ENCODE data around the gene TIMM17A.

TIMM17A gene

DNA sequence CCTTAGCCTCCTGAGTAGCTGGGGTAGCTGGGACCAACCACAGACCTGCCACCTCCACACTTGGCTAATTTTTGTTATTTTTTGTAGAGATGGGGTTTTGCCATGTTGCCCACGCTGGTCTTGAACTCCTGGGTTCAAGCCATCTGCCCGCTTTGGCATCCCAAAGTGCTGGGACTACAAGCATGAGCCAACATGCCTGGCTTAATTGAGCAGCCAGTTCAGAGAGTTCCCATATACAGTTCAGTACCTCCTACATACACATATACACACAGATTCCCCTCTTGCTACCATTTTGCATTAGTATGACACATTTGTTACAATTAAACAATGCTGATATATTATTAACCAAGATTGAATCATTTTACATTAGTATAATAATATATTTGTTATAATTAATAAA lies 30.1 kb downstream of the TIMM17A start:
- no peak for DNase-seq

DNA sequence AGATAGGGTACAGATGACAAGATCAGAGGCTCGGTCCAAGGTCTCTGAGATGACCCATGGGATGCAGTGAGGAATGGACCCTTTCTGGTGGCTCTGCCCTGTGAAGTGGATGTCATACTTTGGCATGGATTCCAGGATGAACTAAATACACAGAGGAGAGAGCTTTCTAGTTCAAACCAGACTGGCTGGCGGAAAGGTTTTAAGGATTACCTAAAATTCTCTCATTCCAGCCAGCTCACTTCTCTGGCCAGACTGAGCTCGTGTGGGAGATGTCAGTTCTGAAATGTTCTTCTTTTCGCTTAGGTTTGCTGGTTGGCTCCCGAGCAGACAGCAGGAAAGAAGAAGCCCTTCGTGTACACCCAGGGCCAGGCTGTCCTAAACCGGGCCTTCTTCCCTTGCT lies 33.3 kb downstream of the TIMM17A start:
- no peak for DNase-seq

DNA sequence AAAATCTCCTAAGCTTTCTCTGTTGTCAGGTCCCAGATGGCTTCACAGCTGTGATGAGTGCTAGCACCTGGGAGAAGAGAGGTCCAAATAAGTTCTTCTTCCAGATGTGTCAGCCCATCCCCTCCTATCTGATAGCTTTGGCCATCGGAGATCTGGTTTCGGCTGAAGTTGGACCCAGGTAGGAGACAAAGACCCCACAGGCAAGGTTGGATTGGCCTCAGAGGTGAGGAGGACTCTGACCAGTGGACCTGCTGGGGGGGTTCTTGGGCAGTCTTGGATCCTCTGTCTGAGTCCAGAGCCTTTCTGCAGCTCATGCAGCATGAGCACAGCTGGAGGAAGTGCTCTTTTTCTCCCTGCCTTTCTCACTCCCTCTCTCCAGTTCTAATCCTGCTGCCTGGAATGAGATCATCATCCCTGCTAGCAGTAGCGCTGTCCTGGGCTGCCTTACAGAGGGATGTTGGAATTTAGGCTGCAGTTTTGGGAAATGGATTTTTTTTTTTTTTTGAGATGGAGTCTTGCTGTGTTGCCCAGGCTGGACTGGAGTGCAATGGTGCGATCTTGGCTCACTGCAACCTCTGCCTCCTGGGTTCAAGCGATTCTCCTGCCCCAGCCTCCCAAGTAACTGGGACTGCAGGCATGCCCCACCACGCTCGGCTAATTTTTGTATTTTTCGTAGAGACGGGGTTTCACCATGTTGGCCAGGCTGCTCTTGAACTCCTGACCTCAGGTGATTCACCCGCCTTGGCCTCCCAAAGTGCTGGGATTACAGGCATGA lies 34.2 kb downstream of the TIMM17A start:
- no peak for DNase-seq

DNA sequence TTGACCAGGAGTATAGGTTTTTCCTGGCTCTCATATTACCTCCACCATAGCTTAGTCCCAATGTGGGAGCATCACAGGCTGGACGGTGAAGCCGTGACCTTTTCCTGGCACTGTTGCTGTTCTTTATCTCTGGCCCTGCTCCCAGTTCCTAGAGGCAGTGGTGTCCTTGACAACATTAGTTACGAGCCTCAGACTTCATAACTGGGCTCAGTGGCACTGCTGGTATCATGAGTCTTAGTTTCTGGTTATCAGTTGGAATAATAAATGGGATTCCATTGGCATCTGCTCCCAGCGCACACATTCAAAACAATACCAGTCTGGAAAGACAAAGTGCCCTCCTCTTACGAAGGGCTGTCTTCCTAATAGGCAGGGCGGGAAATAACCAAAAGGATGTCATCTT lies 35.1 kb downstream of the TIMM17A start:
- no peak for DNase-seq

DNA sequence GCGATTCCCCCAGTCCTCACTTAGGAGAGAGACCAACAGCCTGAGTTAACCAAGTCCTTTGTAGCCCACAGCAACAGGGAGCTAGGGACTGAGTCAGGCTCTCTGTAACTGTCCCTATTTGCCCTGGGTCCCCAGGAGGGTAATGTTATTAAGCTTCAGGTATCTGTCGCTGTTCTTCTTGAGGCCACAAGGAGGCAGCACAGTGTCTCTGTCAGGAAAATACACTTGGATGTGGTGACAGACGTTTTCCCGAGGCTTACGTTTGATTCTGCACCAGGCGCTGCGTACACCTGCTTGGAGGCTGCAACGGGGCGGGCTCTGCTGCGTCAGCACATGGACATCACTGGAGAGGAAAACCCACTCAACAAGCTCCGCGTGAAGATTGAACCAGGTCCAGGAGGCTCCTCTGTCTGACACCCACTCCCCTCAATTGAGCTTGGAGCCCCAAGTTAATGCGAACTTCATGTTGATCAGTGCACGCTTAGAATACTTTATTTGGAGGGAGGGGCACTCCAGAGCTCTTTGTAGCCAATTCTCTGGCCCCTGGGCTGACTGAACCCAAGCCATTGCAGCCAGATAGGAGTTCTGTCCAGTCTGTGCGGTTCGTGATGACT lies 44.4 kb downstream of the TIMM17A start:
- DNase-seq = peak in 1 of 2 experiments; percentile 37

DNA sequence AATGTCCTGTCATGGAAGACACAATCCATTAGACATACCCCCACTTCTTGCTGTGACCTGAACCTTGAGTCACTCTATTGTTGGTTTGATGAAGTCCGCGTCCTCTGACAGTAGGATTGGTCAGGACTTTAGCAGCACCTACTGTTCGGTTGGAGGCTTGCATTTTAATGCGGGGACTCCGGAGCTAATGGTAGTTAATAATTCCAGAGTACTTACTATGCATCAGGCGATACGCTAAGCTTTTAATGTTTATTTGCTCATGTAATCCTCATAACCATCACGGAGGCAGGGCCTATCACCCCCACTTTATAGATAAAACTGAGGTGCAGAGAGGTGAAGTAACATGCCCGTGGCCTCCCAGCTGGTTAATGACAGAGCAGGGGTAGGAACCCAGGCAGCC lies 47.2 kb downstream of the TIMM17A start:
- no peak for DNase-seq

DNA sequence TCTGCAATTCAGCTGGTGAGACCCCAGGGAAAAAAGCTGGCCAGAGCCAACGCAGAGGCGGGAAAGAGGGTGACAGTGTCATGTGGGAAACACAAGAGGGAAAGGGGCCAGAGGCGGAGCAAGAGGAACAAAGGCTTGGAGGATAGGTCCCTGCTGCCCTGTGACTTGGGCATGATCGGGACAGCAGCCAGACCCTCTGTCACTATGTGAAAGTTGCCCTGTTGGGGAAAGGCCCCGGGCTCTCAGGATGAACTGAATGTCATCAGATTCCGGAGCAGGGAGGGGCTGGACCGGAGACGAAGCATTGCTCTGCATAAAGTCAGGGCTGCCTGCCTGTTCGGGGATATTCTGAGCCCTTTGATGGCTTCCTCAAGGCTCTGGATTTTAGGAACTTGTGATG lies 49.4 kb downstream of the TIMM17A start:
- DNase-seq = no peak

DNA sequence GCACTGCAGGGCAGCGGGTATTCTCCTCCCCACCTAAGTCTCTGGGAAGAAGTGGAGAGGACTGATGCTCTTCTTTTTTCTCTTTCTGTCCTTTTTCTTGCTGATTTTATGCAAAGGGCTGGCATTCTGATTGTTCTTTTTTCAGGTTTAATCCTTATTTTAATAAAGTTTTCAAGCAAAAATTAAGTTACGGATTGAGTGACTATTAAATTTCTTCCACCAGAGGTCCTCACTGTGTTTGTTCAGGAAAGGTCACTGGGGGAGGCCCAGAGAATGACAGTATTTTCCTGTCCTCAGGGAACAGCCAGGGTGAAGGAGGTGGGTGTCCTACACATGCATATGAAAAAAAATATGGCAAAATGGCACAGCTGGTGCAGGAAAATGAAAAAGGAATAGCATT lies 50.7 kb downstream of the TIMM17A start:
- DNase-seq = no peak

DNA sequence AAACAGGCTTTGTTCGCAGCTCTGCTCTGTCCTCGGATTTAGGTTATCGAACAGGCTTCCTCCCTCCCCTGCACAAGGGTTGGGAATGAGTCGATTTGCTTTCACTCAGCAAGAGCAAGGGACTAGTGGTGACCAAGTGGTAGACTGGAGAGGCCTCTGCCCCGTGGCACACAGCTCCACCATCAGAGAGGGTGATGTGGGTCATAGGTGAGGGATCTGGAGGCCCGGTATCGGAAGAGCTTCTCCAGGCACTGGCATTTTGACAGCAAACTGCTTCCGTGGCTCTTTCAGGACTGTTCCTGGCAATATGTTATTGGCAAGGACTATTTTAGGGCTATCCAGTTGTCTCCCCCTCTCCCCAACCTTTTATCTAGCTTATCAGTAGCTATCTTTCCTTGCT lies 52.0 kb downstream of the TIMM17A start:
- no peak for DNase-seq

DNA sequence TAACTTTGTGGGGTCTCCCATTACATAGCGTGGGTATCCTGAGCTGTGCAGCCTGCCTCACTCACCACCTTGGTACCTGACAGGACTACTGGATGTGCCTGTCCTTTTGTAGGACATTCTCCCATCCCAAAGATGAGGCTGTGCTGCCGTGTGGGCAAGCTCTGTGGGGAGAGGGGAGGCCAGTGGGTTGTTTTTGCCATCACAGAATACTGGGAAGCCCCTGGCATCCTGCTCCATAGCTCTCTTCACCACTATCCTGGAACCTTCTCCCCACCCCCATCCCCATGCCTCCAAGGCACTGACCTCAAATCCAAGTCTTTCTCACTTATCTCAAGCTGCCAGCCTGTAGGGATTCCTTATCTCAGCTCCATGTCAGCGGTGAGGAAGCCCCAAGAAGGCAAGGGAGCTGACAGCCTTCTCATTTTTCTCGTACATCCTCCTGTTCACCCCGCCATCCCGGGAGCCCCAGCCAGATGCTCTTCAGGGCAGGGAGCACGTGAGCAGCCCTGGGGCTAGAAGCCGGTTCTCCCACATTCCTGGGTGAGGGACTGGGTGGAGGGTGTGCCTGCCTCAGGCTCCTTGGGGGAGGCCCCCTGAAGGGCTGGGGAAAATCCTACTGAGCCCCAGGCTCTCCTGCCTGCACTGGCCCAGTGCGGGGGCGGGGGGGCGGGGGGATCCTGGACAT lies 52.6 kb downstream of the TIMM17A start:
- no peak for DNase-seq

DNA sequence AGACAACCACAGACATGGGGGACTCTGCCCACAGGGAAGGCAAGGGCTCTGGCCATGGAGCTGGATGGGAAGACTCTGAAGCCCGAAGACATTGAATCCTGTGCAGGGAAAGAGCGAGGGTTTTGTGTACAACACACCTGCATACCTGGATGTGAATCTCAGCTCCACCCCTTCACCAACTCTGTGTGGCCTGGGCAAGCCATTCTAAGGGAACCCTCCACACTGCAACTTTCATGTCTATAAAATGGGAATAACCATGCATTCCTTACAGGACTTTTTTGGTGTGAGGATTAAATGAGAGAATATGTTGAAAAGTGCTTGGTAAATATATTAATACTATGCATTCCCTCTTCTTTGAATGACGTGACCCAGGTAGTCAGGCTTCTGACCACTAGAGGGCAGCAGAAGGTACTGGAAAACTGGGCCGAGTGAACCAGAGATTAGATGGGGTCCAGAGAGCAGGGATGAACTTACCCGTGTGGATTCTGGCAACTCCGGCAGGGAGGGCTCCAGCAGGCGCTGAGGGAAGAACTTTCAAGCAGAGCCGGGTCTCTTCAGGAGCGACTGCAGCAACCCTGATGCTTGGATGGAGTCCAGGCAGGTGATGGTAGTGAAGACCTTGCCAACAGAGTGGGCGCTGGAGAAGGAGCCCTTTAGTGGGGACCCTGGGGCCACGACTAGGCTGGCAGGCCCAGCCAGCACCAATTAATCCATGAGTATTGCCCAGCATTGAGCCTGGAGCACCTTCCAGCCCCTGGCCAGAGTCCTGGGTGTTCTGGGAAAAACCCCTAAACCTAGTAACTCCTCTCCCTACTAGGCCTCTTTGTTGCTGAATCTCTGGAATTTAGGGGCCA lies 54.2 kb downstream of the TIMM17A start:
- DNase-seq = peak; percentile 76

DNA sequence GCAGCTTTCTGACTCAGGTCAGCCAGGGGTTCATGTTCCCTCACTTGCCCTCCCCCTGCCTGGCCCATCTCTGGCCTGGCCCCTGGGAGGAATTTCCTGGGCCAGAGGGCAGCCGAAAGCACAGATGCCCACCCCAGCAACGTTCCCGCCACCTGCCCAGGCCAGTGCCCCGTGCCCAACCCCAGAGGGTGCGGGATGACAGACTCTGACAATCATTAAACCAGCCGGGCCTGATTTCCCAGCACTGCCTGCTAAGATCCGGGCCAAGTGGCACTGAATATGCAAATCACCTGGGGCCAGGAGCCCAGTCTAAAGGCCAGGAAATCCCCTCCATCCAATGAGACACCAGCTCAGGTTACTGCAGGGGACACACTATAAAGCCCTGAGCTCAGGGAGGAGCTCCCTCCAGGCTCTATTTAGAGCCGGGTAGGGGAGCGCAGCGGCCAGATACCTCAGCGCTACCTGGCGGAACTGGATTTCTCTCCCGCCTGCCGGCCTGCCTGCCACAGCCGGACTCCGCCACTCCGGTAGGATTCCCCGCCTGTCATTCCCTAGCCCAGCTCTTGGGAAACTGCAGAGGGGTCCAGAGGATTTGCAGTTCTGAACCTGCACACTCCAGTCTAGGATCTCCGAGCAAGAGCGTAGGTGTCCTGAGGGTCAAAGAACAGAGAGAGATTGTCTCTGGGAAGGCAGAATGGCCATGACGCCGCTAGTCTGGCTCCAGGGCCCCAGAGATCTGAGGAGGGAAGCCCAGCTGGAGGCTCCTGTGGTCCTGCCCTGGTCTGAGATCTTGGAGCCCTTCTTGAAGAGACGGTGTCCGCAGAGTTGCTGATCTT lies 55.1 kb downstream of the TIMM17A start, which contains the start of gene ELF3:
TSS of gene ELF3 (plus strand) at position 408 of the 836 bp plus-strand sequence. CDS start 550 bp downstream, outside the sequence.
- DNase-seq = no peak

DNA sequence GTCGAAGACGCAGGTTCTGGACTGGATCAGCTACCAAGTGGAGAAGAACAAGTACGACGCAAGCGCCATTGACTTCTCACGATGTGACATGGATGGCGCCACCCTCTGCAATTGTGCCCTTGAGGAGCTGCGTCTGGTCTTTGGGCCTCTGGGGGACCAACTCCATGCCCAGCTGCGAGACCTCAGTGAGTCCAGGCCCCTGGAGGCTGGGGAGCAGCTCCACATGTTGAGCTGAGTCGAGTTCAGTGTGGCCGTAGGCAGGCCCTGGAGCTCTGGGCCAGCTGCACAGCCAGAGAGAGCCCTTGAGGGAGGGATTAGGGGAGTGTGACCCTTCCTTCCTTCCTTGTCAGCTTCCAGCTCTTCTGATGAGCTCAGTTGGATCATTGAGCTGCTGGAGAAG lies 56.7 kb downstream of the TIMM17A start:
- DNase-seq = no peak

DNA sequence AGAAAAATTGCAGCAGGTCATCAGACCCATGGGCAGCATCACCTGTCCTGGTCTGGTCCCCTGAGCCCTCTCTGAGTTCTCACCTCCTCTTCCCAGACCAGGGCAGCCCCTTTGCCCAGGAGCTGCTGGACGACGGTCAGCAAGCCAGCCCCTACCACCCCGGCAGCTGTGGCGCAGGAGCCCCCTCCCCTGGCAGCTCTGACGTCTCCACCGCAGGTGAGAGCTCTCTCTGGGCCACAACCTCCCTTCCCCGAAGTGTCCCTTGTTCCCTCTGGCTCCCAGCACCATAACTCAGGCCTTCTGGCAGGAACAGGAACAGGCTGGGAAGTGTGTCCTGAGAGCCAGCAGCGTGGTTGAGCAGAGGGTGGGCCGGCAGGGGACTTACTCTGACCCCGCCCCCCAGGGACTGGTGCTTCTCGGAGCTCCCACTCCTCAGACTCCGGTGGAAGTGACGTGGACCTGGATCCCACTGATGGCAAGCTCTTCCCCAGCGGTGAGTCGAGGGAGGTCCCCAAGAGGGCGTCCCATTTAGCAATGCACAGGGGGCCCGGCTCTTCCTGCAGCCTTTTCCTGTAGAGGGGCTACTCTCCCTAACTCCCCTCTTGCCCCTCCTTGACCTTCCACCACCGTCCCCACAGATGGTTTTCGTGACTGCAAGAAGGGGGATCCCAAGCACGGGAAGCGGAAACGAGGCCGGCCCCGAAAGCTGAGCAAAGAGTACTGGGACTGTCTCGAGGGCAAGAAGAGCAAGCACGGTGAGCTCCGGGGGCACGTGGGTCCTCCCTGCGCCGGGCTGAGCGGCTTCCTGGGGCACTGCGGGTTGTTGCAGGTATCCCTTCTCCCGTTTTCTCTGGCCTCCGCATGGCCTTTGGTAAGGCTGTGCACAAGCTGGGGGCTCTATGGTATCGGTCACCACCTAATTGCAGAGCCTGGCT lies 57.5 kb downstream of the TIMM17A start:
- DNase-seq = no peak

DNA sequence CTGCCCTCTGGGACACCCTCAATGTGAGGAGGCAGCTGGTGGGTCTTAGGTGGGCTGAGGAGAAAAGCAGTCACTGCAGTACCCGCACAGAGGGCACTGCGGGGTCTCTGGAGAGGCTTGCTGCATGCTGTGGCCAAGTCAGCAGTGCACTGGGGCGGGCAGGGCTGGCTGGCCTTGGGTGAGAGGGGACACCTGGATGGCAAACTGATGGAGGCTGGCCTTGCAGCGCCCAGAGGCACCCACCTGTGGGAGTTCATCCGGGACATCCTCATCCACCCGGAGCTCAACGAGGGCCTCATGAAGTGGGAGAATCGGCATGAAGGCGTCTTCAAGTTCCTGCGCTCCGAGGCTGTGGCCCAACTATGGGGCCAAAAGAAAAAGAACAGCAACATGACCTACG lies 58.3 kb downstream of the TIMM17A start:
- DNase-seq = no peak

DNA sequence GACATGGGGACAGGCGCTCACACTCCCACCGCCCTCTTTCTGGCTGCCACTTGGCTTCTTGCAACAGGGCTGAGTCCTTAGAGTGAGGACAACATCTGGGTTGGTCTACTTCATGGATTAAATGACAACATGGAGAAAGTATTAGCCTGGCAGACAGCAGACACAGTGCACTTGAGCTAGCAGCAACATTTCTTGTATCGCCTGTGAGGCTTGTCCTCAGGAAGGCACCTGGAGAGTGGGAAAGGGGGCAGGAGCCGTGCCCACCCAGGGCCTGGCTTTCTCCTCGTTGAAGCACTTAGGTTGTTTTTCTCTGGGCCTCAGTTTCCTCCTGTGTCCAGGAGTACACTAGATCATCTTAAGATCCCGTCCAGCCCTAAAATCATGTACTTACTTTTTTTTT lies 58.8 kb downstream of the TIMM17A start:
- no peak for DNase-seq

DNA sequence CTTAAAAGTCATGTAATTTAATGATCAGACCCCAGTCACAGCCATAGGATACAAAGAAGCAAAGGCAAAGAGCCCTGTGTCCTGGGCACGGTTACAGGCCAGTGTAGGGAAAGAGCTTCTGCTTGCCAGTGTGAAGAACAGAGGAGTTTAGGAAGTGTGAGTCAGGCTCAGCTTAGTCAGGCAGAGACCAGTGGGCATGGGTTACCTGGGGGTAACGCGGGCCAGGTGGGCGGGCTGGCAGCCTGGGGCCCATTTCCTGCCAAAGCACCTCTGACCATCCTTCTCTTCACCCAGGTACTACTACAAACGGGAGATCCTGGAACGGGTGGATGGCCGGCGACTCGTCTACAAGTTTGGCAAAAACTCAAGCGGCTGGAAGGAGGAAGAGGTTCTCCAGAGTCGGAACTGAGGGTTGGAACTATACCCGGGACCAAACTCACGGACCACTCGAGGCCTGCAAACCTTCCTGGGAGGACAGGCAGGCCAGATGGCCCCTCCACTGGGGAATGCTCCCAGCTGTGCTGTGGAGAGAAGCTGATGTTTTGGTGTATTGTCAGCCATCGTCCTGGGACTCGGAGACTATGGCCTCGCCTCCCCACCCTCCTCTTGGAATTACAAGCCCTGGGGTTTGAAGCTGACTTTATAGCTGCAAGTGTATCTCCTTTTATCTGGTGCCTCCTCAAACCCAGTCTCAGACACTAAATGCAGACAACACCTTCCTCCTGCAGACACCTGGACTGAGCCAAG lies 59.8 kb downstream of the TIMM17A start:
- DNase-seq = no peak

DNA sequence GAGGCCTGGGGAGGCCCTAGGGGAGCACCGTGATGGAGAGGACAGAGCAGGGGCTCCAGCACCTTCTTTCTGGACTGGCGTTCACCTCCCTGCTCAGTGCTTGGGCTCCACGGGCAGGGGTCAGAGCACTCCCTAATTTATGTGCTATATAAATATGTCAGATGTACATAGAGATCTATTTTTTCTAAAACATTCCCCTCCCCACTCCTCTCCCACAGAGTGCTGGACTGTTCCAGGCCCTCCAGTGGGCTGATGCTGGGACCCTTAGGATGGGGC lies 60.3 kb downstream of the TIMM17A start:
- DNase-seq = no peak

DNA sequence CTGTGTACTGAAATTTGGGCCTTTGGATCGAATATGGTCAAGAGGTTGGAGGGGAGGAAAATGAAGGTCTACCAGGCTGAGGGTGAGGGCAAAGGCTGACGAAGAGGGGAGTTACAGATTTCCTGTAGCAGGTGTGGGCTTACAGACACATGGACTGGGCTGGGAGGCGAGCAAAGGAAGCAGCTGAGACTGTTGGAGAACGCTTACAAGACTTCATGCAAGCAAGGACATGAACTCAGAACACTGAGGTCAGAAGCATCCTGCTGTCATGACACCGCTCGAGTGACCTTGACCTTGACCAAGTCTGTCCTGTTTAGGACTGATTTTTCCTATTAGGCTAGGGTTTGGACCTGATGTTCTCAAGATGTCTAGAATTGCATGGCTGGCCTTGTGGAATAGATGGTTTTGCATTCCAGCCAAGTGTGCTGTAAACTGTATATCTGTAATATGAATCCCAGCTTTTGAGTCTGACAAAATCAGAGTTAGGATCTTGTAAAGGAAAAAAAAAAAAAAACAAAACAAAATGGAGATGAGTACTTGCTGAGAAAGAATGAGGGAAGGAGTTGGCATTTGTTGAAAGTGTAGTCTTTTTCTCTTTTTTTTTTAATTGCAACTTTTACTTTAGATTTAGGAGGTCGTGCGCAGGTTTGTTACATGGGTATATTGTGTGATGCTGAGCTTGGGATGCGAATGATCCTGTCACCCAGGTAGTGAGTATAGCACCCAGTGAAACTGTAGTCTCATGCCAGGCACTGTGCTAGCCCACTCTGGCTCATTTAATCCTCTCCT lies 60.9 kb downstream of the TIMM17A start:
- no peak for DNase-seq
